GM21737 (cell line): ENCODE results near the gene LCK.
A peak's percentile ranks its signal among the peaks of the same experiment; 100 is the strongest.

Experiments
- ATAC-seq: cut with Tn5 transposase; IDR thresholded peaks from one replicate; pipeline ENCODE4 v1.9.1; 2021; ENCODE audit warnings: mild to moderate bottlenecking, moderate library complexity; ENCODE audit not compliant: unreplicated experiment

Gene LCK

DNA sequence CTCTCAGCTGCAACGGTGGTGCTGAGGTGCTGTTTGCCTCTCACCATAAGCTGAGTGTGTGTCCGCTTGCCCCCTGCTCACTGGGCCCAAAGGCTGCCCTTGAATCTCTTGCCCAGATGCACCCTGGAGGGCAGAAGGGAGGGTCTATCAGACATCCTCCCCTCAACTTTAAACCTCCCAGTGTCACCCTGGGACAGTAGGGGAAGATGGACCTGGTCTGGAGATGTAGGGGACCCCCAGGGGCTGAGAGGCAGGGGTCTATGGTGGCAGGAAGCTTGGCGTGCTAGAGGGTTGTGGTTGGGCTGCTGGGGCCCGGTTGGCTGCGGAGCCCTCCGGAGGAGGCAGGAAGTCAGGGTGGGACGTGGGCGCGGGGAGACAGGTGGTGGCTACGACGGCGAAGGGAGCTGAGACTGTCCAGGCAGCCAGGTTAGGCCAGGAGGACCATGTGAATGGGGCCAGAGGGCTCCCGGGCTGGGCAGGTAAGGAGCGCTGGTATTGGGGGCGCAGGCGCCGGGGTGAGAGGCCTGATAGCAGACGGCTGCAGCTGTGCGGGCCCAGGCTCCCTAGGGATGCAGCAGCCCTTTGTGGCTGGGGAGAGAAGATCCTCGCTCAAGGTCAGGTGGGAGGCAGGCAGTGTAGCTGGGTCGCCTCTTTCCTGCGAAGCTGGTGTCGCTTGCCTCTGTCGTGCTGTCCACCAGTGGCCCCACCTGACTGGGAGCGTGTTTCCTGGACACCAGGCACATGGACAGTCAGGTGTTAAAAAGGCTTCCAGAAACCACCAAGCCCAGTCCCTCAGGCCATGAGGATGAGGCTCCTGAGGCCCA lies at the start of gene LCK:
Gene LCK, plus strand, starts transcription at position 373 of the 824 bp plus-strand sequence. CDS start 23,065 bp downstream, outside the sequence.
- ATAC-seq, result no peak

DNA sequence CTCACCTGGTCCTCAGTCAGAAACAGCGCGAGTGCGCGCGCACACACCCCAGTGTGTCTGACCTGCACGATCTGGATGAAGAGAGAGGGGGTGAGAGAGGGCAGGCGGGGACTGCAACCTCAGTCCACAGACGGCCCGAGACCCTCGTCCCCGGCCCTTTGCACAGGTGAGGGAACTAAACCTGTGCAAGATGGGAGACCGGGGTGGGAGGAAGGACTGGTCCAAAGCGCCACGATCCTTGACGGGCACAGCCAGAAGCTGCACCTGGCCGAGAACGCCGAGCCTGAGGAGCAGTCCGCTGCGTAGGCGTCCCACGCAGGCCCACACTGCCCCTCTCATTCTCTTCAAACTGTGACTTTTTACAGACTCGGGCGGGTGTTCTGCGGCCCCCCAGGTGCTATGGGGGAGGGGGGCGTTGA lies 46.1 kb upstream of the LCK start:
- ATAC-seq, result no peak

DNA sequence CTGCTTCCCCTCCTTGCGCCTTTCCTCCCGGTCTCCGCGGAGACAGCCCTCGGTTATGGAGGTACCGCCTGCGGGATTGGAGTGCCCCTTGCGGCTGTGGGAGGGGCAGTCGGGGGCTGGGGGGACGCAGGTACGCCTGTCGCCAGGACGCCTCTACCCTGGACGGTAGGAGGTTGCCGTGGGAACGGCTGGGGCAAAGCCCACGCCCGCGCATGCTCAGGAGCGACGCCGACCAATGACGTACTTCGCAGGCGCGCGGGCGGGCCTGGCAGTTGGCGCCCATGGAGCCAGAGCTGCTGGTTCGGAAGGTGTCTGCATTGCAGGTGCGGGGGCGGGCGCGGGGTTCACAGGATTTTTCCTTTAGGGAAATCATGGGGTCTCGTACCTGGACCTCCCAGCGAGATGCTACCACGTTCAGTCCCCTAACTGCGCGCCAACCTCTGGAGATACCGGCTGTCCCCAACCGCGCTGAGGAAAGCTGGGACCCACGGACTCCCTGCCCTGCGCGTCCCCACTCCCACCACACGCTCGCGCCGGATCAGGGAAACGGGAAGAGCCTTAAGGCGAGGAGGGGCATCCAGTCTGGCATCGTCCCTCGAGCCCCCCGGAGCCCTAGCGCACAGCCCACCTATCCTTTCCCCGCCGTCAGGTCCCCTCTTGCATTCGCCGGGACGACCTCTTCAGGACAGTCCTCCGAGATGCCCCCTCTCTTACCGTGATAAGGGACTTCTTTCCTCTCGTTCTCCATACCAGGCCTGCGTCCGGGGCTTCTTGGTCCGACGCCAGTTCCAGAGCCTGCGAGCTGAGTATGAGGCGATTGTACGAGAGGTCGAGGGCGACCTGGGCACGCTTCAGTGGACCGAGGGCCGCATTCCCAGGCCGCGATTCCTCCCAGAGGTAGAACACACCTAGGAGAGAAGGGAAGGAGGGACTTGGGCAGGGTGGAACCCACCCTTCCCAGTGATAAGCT lies 45.4 kb upstream of the LCK start, which contains the start of gene IQCC:
Gene IQCC, plus strand, starts transcription at position 271 of the 970 bp plus-strand sequence. Its CDS starts 11 bp downstream, at position 282.
- peak; percentile 44 for ATAC-seq

DNA sequence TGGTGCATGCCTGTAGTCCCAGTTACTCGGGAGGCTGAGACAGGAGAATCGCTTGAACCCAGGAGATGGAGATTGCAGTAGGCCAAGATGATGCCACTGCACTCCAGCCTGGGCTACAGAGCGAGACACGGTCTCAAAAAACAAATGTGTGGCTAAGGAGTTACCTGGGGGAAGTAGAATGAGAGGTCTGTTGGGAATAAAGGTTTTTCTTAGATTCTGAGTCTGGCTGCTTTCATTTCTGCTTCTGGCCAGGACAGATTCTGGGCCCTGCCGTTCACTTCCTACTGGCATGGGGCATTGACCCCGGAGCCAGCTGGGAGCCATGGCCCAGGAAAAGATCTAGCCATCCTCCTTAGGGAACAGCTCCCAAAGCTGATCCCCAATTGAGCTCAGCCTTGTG lies 42.6 kb upstream of the LCK start:
- no peak for ATAC-seq

DNA sequence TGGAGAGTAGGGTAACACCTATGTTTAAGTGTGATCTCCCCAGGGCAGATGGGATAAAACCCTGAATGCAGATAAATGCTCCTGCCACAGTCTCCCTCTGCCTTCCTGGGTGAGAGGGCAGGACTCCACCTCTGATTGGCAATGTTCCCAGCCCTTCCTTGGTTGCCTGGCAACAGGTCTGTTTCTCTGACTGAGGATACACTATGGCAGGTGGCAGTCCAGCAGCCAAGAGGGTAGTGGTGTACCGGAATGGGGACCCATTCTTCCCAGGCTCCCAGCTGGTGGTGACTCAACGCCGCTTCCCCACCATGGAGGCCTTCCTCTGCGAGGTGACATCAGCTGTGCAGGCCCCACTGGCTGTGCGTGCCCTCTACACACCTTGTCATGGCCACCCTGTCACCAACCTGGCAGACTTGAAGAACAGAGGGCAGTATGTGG lies 42.2 kb upstream of the LCK start, which contains the start of gene DCDC2B:
Gene DCDC2B, plus strand, starts transcription at position 199 of the 438 bp plus-strand sequence. Its CDS starts 5 bp downstream, at position 204.
- no peak for ATAC-seq

DNA sequence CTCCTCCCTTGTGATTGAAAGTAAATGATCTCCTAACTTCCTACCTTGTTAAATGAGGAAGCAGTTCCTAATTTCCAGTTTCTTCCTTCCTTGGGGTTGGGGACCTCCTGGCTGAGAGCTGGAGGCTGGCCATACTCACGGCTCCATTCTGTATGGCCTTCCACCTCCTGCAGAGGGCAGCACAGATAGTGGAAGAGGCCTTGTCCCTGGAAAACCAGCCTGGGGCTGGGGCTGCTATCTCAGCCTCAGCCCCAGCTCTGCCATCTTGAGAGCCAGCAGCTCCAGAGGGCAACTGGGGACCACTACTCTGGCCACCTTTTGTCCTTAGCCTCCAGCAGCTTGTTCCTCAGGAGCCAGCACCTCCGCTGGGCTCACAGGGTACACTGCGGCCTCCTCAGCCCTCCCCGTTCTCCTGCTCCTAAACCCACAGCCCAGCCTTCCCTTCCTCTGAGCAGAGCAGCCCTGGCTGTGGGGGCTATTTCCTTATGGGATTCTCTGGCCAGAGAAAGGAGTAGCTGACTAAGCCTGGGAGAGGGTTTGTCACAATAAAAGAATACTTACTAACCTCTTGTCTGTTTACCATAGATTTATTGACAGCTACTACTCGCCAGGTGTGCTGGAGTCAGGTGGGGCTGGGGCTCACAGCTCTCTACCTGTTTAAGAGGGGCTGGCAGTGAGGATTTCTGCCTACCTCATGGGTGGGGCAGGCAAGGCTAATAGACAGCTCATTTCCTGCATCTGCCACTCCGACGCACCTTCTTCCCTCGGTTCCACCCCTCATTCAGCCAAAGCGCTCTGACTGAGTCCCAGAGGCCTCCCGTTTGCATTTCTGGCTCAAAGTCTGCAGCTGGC lies 35.2 kb upstream of the LCK start:
- ATAC-seq, result no peak

DNA sequence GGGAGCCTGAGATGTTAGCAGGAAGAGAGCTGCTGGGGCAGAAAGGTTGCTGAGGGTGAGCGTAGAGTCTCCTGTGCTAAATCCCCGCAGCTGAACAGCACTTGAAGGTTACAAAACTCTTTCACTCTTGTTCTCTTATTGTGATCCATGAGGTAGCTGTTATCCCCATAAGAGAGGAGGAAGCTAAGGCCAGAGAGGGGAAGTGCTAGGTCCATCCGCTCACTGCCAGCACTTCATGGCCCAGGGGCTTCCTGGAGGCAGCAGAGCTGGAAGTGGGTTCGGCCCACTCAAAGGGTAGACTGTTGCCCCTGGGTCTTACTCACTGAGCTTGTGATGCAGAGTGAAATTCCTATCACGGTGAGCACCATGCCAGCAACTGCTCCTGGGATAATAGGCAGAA lies 34.5 kb upstream of the LCK start:
- ATAC-seq, result no peak

DNA sequence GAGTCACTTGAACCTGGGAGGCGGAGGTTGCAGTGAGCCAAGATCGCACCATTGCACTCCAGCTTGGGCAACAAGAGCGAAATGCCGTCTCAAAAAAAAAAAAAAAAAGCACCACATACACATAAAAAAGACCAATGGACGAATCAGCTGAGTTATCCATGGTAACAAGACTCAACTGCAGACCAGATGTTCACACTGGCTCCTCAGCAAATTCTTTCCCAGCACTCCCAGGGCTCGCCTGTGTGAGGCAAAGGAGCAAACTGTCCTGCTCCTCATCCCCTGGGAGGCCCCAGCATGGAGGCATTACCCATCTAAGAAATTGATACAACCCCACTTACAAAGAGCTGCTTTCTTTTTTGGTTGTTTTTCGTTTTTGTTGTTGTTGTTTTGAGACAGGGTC lies 32.0 kb upstream of the LCK start:
- no peak for ATAC-seq

DNA sequence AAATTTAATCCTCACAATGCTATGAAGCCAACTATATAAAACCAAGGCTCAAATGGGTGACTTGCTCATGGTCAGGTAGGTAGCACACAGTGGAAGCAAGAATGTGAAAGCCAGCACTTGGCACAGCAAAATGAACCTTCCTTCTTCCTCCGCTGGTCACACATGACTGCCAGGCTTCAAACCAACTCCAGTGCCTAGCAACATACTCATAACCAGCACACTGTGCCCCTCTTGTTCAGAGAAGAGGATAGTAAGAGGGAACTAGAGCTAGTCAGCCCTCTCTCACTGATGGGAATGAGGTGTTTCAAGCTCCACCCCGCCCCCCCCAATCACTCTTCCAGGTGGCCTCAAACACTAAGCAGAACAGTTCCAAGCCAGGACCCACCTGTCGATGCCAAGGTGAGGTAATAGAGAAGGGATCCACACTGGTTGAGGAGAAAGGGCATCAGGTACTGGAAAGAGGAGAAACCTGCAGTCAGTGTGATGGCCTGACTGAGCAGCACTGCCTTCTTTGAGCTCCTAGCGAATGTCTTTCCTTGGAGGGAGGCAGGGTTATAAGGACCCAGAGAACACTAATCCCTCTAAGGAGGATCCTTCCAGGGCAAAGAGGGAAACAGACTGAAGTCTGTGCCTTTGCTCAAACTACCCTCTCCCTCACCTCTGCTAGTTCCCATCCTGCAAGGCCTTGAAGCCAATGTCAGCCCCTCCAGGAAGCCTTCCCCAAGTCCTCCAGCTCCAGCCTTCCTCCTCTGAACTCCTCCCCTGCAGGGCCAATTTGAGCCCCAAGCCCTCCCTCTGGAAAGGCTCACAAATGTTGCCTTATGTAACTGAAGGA lies 30.1 kb upstream of the LCK start:
- ATAC-seq, result no peak

DNA sequence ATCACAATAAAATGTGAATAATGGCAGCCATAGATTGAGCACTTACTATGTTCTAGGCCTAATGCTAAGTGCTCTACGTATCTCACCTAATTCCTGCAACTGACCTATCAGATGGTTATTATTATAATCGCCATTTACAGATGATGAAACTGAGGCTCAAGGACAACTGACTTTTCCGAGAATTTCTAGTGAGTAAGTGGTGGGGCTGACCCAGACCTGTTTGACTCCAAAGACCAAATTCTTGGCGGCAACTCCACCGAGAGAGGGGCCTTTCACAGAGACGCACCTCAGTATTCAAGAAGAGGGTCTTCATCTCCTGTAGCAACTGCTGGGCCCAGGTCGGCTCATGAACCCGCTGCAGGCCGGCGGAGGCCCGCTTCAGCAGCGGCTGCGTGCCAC lies 29.5 kb upstream of the LCK start:
- ATAC-seq, result no peak

DNA sequence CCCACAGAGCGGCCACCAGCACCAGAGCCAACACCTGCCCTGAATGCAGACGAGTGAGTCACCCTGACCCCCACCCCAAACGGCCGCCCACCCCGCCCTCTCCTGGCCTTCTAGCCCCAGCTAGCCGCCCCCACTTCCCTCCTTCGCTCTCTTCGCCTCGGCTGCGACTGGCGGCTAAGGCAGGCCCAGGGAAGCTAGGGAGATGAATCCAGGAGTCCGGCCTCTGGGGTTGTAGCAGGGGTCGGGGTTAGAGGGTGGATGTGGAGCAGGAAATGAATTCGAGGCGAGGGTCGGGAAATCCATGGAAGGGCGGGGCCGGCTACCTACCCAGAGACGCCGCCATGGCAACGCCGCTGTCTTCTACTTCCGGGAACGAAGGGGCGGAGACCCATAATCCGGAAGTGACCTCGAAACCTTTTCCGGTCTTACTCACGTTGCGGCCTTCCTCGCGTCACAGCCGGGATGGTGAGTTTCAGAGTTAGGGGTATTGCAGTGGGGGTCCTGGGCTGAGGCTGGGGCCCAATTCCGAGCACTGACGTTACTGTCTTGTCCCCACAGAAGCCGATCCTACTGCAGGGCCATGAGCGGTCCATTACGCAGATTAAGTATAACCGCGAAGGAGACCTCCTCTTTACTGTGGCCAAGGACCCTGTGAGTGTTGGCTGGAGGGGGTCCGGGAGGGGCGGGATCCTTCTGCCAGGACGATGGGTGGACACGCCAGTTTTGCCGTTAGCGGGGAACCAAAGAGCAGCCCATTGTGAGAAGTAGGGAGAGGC lies 28.9 kb upstream of the LCK start, which contains the start of the genes EIF3I and TMEM234:
Gene EIF3I, plus strand, starts transcription at position 428 of the 776 bp plus-strand sequence. Its CDS starts 35 bp downstream, at position 463.
Gene TMEM234, minus strand, starts transcription at position 374 of the 776 bp plus-strand sequence. Its CDS starts 31 bp downstream, at position 343.
- peak; percentile 83 for ATAC-seq

DNA sequence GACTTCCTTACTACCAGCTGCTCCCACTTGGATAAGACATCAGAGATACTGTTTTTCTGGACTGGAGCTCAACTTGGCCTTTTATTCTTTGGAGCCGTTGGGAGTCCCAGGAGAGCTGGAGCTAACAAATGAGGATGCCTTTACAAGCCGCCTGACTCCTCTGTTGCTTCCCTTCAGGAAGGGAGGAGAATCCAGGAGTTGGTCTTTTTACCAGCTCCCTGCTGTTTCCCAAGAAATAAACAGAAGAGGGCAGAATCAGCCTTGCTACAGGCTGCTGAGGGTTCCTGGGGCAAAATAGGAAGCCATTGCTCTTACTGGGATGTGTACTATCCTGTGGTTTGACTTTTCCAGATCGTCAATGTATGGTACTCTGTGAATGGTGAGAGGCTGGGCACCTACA lies 27.4 kb upstream of the LCK start:
- ATAC-seq, result no peak

DNA sequence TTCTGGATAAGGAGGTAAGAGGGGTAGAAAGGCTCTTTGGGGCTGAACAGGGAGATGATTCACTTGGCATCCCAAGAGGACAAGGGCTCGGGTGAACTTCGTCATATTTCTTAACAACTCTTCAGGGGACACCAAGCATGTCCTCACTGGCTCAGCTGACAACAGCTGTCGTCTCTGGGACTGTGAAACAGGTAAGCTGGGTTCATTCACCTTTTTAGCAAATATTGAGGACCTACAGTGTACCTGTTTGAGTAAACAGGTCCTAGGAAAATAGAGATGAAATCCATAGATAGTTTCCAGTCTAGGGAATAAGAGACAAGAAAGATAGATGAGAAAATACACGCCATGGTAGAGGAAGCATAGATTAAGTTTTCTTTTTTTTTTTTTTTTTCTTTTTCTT lies 26.8 kb upstream of the LCK start:
- ATAC-seq, result no peak

DNA sequence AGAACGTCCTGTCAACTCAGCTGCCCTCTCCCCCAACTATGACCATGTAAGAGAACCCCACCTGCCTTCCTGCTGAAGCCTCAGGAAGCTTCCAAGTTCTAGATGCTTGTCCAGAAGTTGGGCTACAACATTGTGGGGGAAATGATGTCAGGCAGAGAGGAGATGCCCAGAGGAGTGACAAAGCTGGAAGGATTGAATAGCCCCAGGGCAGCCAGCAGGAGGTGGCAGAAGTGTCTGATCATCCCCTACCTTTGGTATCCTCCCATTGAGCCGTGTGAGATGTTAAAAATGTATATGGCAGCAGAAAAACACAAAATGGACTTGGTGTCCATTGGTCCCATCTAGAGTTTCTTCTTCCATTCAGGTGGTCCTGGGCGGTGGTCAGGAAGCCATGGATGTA lies 22.3 kb upstream of the LCK start:
- no peak for ATAC-seq

DNA sequence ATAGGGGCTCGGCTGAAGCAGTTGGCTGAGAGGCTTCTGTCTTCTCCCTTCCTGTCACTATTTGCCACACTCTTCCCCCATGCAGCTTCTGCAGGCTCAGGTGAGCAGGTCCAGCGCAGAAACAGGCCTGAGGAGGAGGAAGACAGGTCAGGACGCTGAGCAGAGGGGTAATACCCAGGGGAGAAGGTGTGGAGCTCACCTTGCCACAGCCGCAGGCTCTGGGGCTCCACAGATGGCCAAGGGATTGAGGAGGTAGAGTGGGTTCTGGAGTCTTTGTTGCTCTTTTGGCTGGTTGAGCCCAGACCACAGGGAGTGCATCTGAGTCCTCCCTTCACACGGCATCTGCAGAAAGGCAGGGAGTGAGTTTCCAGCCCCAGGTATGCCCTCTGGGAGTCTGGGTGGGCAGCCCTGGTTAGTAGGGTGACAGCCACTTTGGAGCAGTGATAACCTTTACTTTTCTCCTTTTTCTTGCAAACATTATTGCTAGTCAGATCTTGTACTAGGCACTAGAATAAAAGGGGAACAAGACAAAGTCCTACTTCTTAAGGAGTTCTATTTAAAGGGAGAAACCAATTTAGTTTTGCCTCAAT lies 19.1 kb upstream of the LCK start:
- no peak for ATAC-seq

DNA sequence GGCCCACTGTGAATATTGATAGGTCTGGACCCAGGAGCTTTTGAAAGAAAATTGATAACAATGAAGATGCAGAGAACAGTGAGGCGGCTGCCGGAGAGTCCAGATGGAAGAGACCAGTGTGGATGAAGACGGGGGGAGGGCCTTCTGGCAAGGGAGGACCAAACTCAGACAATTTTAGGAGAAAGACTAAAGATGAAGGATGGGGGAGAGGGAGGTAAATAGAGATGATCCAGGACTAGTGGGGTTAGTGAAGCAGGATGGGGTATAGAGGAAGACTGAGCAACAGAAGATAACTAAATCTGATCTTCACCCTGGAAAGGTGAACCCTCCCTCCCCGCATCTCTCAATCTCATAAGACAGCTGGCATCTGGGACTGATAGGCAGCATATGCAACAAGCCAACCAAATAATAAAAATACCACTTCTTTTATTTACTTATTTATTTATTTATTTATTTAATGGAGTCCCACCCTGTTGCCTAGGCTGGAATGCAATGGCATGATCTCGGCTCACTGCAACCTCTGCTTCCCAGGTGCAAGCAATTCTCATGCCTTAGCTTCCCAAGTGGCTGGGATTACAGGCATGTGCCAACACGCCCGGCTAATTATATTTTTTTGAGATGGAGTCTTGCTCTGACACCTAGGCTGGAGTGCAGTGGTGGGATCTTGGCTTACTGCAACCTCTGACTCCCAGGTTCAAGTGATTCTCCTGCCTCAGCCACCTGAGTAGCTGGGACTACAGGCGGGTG lies 18.3 kb upstream of the LCK start:
- no peak for ATAC-seq

DNA sequence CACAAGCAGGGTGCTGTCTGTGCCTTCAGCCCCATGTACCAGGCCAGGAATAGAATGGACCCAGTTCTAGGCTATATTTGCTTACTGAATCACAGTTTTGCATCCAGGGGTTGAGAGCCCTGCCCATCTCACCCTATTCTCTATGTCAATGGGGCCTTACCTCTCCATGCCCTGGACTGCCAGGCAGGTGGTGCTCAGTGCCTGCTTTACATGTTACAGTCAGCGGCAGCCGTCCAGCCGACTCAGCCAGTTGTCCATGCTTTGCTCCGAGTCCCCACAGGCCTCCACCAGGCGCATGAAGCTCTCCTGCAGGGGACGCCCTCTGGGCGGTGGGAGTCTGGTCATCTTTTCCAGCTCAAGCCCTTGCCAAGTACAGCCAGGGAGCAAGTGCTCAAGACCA lies 16.3 kb upstream of the LCK start:
- ATAC-seq, result no peak
